ENCODE data around the gene FER.
"Not testable (repeated sequence)": the region's sequence is repeated elsewhere in the genome, so short reads cannot be mapped to it uniquely, and the experiment has no call there.

Gene FER

GRCh38 chr5:109145139-109145538, 397.4 kb downstream of the FER start:
- no peak for DNase-seq

- no peak for DNase-seq
Measured at GRCh38 chr5:109146591-109146990, 398.9 kb downstream of the FER start.

GRCh38 chr5:109152565-109152964, 404.9 kb downstream of the FER start:
- no peak for DNase-seq

- DNase-seq: no peak
Measured at GRCh38 chr5:109155625-109156024, 407.9 kb downstream of the FER start.

DNA sequence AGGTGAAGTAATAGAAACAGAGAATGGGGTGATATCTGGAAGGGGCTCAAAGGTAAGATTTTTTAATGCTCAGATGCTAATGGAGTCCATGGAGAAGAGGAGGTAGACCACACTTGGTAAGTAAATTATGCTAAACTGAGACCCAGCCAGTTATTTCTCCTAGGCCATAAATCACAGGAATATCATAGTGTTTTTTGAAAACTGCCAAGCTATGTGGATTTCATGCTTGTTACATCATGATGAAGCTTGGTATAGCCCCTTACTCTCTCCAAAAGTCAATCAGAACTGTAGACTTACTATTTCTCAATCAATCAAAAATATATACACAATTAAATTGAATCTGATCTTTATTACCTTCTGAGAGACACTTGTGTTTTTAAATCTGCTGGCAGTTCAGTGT, 409.2 kb downstream of the FER start:
- DNase-seq: no peak

DNA sequence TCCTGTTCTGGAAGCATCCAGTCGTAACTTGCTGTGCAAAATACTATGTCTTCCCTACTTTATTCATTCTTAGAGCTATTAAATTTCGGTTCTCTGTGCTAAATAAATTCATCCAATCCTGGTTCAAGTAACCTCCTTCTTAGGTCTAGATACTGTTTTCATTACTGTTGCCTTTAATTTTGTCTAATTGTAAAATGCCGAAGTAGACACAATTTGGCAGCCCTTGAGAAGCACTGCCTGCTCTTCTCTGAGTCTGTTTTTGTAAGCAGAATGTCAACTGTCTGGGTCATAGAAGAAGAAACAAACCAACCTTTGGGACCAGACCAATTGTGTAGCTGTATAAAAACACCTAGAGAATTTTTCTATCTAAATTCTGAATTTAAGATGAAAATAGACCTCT, 412.8 kb downstream of the FER start:
- DNase-seq: no peak

DNA sequence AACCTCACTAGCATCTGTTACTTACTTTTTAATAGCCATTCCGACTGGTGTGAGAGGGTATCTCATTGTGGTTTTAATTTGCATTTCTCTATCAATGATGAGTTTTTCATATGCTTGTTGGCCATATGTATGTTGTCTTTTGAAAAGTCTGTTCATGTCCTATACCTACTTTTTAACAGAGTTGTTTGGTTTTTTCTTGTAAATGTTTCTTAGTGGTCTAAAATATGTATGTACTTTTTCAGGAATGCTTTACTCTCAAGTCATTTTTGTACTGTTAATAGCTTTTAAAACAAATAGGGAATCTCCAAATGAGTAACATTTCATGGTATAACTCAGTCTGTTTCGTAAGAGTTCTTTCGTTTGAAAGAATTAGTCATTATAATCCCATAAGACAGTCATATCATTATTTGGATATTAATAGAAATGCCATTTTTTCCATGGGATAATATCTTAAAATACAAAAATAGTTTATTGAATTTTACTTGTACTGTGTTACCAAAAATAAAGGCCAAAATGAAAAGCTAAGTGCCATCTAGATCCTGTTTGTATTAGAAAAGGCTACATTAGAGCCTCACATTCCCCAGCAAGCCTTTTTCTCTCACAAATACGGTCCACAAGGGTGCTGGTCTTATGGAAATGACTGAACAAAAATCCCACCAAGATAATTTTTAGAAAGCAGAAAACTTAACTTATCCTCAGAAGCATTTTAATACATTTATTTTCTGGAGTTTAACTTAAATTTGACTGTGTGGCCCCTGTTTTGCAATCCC, 414.4 kb downstream of the FER start:
- no peak for DNase-seq

- no peak for DNase-seq
Measured at GRCh38 chr5:109163336-109163735, 415.6 kb downstream of the FER start.

- no peak for DNase-seq
Measured at GRCh38 chr5:109164001-109164400, 416.3 kb downstream of the FER start.

DNA sequence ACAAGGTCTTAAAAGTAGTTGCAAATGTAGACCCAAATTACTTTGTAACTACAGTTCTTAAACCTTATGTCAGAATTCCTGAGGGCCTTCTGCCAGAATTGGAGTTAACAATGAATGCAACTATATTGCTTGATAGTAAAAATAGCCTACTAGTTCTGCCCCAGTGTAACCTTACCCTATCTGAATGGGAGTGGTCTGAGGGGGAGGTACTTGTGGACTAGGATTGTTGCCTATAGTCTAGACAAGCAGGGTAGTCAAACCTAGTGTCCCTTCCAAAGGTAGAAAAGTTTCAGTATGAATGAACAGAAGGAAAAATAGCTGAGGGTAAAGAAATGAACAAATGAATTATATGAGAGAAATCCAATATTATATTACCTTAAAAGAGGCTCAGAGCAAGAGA, 419.9 kb downstream of the FER start:
- no peak for DNase-seq

DNA sequence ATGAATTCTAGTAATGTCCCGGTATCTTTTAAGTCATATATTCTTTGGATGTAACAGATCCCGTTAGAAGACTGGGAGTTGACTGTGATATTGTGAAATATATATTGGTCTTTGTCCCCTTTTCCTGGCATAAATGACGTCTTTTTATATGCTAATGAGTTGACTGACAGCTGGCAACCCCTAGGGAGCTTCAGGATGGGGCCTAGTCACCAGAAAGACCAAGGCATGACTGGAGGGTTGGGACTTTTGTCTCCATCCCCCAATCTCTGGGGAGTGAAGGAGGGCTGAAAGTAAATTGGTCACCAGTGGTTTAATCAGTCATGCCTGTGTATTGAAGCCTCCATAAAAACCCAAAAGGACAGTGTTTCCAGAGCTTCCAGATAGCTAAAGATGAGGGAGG, 420.5 kb downstream of the FER start:
- DNase-seq: no peak

DNA sequence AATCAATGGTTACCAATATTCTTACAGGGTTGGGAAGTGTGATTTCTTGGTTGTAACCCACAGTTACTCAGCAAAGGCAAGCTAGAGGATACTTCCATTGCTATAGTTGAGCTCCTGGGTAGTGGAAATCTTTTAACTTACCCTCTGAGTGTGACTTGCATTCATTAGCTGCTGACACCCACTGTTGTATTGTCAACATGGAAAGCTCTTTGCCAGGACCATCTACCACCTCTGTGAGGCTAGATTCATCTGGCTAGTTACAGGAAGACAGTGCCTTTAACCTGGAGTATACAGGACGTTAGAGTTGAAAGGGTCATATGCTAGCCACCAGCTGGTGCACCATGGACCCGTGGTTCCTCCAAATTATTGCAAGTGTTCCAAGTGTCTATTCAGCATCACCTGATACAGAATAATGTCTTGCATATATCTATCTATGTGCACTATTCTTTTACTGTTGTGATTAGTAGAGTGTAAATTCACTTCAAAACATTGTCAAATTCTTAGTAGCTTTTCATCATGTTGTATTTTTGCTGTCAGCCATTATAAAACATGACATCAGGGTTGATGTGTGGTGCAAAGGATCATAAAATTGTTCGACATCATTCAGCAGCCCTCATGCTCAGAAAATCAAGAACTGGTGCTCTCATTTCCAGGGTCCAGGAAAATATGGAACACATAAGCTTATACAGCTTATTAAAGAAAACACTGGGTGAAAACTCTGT, 423.1 kb downstream of the FER start:
- no peak for DNase-seq

DNA sequence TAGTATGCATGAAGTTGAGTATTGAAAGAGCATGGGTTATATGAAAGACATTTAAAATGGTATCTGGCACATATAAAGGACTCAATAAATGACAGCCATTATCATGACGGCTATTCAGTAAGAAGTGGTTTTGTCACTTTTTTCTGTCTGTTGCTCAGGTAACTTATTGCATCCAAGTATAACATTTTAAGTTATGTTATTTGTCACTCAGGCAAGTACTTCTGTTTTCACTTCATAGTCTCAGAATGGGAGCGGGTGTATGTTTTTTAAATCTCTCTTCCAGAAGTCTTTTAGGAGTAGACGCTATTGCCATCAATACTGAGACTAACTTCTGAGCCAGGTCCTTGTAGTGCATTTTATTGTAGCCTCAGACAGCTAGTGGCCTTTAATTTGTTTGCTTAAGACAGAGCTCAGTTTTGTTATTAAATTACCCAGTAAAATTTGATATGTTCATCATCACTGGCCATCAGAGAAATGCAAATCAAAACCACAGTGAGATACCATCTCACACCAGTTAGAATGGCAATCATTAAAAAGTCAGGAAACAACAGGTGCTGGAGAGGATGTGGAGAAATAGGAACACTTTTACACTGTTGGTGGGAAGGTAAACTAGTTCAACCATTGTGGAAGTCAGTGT, 423.9 kb downstream of the FER start:
- not testable (repeated sequence) for DNase-seq

- DNase-seq: no peak
Measured at GRCh38 chr5:109173036-109173794, 425.5 kb downstream of the FER start.

GRCh38 chr5:109177227-109177626, 429.5 kb downstream of the FER start:
- no peak for DNase-seq

- no peak for DNase-seq
Measured at GRCh38 chr5:109177782-109178181, 430.1 kb downstream of the FER start.

DNA sequence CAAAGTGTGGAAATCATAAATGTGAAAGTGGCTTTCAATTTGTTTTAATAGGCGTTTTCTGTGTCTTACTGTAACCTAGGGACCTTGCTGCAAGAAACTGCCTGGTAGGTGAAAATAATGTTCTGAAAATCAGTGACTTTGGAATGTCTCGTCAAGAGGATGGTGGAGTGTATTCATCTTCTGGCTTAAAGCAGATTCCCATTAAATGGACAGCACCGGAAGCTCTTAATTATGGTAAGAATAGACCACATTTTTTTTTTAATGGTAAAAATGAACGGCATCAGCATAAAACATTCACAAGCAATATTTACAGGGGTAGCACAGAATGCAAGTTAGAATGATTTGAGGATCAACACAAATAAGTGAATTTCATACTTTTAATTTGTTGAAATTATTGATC, 433.0 kb downstream of the FER start:
- DNase-seq: no peak

DNA sequence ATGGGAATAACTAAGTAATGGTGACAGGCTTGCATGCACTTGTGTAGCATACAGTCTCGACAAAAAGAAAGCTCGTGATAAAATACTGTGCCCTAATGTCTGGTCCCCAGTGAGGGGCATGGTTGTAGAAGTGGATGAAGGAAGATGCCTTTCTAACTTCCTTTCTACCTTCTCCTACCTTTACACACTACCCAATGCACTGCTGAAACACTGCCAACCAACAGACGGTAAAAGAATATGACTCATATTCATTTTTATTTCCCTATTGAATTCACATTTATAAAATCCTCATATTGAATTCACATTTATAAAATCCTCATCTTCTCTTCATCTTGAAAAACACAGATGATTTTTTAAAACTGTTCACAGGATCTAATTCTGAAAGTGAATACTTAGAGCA, 439.1 kb downstream of the FER start:
- no peak for DNase-seq

DNA sequence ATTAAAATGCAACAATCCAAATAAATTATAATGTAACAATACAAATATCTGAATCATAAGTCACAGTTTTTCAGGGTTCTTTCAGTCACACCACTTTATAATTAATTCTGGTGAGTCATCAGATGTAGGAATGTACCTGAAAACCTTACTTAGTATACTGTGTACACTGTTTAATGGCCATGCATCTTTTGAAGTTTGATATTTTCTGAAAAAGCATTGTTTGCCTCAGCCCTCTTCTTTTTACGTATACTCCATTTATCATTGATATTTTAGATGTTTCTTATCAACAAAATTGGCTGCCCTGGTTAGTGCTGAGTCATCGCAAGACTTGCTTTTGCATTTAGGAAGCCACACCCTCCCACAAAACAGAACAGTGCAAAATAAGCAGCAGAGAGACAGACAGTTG, 443.5 kb downstream of the FER start:
- no peak for DNase-seq

DNA sequence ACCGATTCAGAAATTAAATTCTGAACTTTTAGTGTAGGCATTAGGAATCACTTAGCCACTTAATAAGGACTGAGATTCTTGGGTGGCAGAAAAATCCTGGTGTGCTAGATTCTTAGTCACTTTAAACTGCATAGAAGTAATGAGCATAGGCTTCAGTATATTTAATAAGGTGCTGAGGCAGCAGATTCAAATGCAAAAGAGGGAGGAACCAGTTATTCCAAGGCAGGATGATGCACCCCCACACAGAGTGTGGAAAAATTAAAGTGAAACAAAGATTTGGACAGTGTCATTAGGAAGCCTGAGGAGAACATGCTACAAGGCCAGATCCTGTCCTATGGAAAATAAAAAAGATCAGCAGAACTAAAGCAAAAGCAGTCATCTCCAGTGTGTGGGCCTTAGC, 444.3 kb downstream of the FER start:
- DNase-seq: no peak

DNA sequence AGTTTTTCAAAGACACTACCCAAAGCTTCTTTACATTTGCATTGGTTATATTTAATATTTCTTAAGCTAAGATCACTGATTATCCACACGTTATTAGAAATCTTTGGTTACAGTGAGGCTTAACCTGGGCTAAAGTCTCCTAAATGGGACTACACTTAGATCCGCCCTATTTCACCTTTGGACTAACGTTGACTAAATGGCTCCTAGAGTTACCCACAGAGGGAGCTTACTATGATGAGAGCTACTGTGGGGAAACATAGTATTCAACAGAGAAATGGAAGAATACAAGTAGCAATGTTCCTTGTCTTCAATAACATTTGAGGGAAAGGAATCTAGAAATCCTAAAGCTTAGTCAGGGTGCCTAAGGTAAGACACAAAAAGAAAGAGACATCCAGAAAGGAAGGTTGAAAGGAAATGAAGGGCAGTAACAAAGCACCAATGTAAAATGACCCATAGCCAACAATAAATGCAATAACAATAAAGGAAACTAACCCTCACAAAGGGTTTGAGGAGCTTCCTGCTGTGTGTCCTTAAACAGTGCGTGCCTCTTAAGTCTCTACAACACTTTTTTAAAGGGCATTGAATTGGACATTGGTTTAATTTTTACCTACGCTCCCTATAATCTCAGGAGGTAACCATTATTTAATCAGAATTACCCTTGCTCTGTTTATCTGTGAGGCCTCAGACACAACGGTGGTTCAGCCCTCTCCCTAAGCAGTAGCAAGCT, 445.0 kb downstream of the FER start:
- no peak for DNase-seq

DNA sequence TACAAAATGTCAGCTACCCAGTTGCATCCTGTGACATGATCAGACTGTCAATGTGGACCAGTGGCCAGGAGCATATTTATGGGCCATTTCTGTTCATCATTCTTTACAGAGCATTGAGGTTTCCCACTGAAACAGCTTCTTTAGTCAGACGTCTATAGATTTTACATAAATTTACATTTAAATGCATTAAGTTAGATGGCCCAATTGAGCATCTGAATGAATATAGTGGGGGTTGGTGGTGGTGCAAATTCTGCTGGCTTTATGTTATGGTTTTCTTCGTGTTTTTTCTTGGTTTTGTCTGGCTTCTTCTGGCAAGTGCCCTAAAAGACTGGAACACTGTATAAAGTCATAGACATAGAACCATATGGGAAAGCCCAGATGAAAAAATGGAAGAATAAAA, 448.0 kb downstream of the FER start:
- no peak for DNase-seq
